ENCODE data around the gene CELF3. TPM values are rescaled to one million over a fixed set of nuclear protein-coding genes. Genes with fewer than 3 reads are reported as not detected.

The CELF3 gene
- total RNA-seq, 1 donor from 2014 or later = not detected

Other genes starting within 250 kb of the CELF3 start
- 0.21 TPM in 1 of 2 replicates, not detected in the other for gene CGN, start 205.4 kb downstream of the CELF3 start, total RNA-seq
- 31.4 and 45.5 TPM in 2 replicates for gene TUFT1, start 176.5 kb downstream of the CELF3 start, total RNA-seq
- 27.9 and 29.6 TPM in 2 replicates for gene SNX27, start 104.8 kb downstream of the CELF3 start, total RNA-seq
- not detected in 2 replicates for gene RIIAD1, start 4.7 kb upstream of the CELF3 start, total RNA-seq
- 54.5 and 66.5 TPM in 2 replicates for gene MRPL9, start 46.7 kb upstream of the CELF3 start, total RNA-seq
- gene TDRKH, start 73.7 kb upstream of the CELF3 start, total RNA-seq = 5.1 and 10.1 TPM in 2 replicates
- gene LINGO4, start 88.6 kb upstream of the CELF3 start, total RNA-seq = not detected in 2 replicates
- 0.72 and 1.4 TPM in 2 replicates for gene RORC, start 115.0 kb upstream of the CELF3 start, total RNA-seq
- gene C2CD4D, start 123.0 kb upstream of the CELF3 start, total RNA-seq = not detected in 2 replicates
- not detected in 2 replicates for gene THEM5, start 136.9 kb upstream of the CELF3 start, total RNA-seq
- 12.2 and 12.8 TPM in 2 replicates for gene THEM4, start 192.7 kb upstream of the CELF3 start, total RNA-seq

Measured in myocyte (in vitro differentiated cells).